Trophoblast cell (in vitro differentiated cells and primary cell): Measurements from ENCODE around the gene FBXW4.
A peak's percentile ranks its signal among the peaks of the same experiment; 100 is the strongest.

Experiments used
- DNase-seq, 2 donors: peaks; one replicate each; pipeline ENCODE4 v3.0.0-alpha.2; 2016
- H2AFZ ChIP-seq: 2 replicates; pipeline ENCODE4 v1.6.1; 2013; ENCODE audit warnings: low read length, moderate library complexity, mild to moderate bottlenecking; ENCODE audit not compliant: insufficient read depth, poor library complexity
- H2AK5ac ChIP-seq: 2 replicates; pipeline ENCODE4 v1.6.1; 2013; ENCODE audit warnings: mild to moderate bottlenecking, low read length
- H2BK120ac ChIP-seq: 2 replicates; pipeline ENCODE4 v1.6.1; 2013; ENCODE audit warnings: low read length, mild to moderate bottlenecking, moderate library complexity; ENCODE audit not compliant: insufficient read depth, poor library complexity
- H2BK12ac ChIP-seq: 2 replicates; pipeline ENCODE4 v1.6.1; 2013; ENCODE audit warnings: mild to moderate bottlenecking, low read length, moderate library complexity
- H2BK5ac ChIP-seq: 2 replicates; pipeline ENCODE4 v1.6.1; 2013; ENCODE audit warnings: low read length, low read depth, moderate library complexity, mild to moderate bottlenecking; ENCODE audit not compliant: poor library complexity
- H3K14ac ChIP-seq: 2 replicates; pipeline ENCODE4 v1.6.1; 2013; ENCODE audit warnings: mild to moderate bottlenecking, low read length
- H3K18ac ChIP-seq: 2 replicates; pipeline ENCODE4 v1.6.1; 2013; ENCODE audit warnings: mild to moderate bottlenecking, low read length
- H3K23ac ChIP-seq: 2 replicates; pipeline ENCODE4 v1.6.1; 2013; ENCODE audit warnings: low read length
- H3K27ac ChIP-seq: 2 replicates; pipeline ENCODE4 v1.5.1; 2013; ENCODE audit warnings: low read depth, mild to moderate bottlenecking, inconsistent platforms, low read length, moderate library complexity
- H3K27me3 ChIP-seq: 2 replicates; pipeline ENCODE4 v1.6.1; 2013; ENCODE audit warnings: inconsistent platforms, mild to moderate bottlenecking, low read length, moderate library complexity; ENCODE audit not compliant: insufficient read depth
- H3K36me3 ChIP-seq, 2 experiments: 1 replicate in 1 of 2; 2 replicates in 1 of 2; pipeline ENCODE4 v1.6.1; 2013; ENCODE audit warnings: low read length in 2 of 2, mild to moderate bottlenecking in 2 of 2, moderate library complexity in 1 of 2; ENCODE audit not compliant: insufficient read depth in 2 of 2, control insufficient read depth in 1 of 2
- H3K4ac ChIP-seq: 2 replicates; pipeline ENCODE4 v1.6.1; 2013; ENCODE audit warnings: low read depth, mild to moderate bottlenecking, low read length, moderate library complexity
- H3K4me1 ChIP-seq, 2 experiments: 1 replicate in 1 of 2; 2 replicates in 1 of 2; pipeline ENCODE4 v1.6.1; 2013; ENCODE audit warnings: low read length in 2 of 2, mild to moderate bottlenecking in 2 of 2, moderate library complexity in 1 of 2; ENCODE audit not compliant: insufficient read depth in 2 of 2, control insufficient read depth in 1 of 2
- H3K4me2 ChIP-seq: 2 replicates; pipeline ENCODE4 v1.6.1; 2013; ENCODE audit warnings: inconsistent platforms, mild to moderate bottlenecking, low read length, moderate library complexity
- H3K4me3 ChIP-seq: 2 replicates; pipeline ENCODE4 v1.5.1; 2013; ENCODE audit warnings: mild to moderate bottlenecking, low read depth, low read length, inconsistent platforms
- H3K79me1 ChIP-seq: one replicate; pipeline ENCODE4 v1.6.1; 2013; ENCODE audit warnings: low read length
- H3K79me2 ChIP-seq: 2 replicates; pipeline ENCODE4 v1.6.1; 2013; ENCODE audit warnings: low read length, mild to moderate bottlenecking; ENCODE audit not compliant: control insufficient read depth, insufficient read depth, poor library complexity
- H3K9ac ChIP-seq: 2 replicates; pipeline ENCODE4 v1.6.1; 2013; ENCODE audit warnings: mild to moderate bottlenecking, low read length
- H3K9me3 ChIP-seq: 2 replicates; pipeline ENCODE4 v1.6.1; 2013; ENCODE audit warnings: low read depth, mild to moderate bottlenecking, control low read depth, inconsistent platforms, low read length; ENCODE audit not compliant: insufficient read depth
- H4K12ac ChIP-seq: 2 replicates; pipeline ENCODE4 v1.6.1; 2013; ENCODE audit warnings: low read depth, mild to moderate bottlenecking, low read length, moderate library complexity
- H4K8ac ChIP-seq: 2 replicates; pipeline ENCODE4 v1.6.1; 2013; ENCODE audit warnings: low read depth, mild to moderate bottlenecking, low read length, moderate library complexity
- H4K91ac ChIP-seq: one replicate; pipeline ENCODE4 v1.6.1; 2013; ENCODE audit warnings: low read depth, mild to moderate bottlenecking, low read length, moderate library complexity
- WGBS: extraction: QIAGEN DNeasy Blood & Tissue Kit; methylation state at CpG from one replicate; pipeline ENCODE4 v1.1.7; 2013; ENCODE audit warnings: missing lambda C conversion rate; ENCODE audit not compliant: insufficient read length, insufficient coverage; ENCODE audit errors: extremely low coverage; 5-methylcytosine and 5-hydroxymethylcytosine counted together

The FBXW4 gene

GRCh38 chr10:101675115-101675514 is 19.9 kb downstream of the FBXW4 start:
- DNase-seq: no peak
- peaks cover 1% of the 10 kb centered on the region for H3K9me3 ChIP-seq
- H3K14ac ChIP-seq: no peak overlapping the region
- no peak overlapping the region for H4K91ac ChIP-seq
- no peaks in the 10 kb centered on the region for H3K79me1 ChIP-seq
- H2BK120ac ChIP-seq: no peak overlapping the region
- H4K12ac ChIP-seq: no peak overlapping the region
- H4K8ac ChIP-seq: no peak overlapping the region
- no peaks in the 10 kb centered on the region for H3K79me2 ChIP-seq
- no CpG with 5 or more reads among the region's 2 CpGs for WGBS
- H3K4ac ChIP-seq: no peak overlapping the region
- H2AFZ ChIP-seq: no peak overlapping the region
- H3K4me1 ChIP-seq: no peaks in the 10 kb centered on the region
- peak overlapping the region; percentile 72 for H3K9ac ChIP-seq
- H3K23ac ChIP-seq: no peak overlapping the region
- H3K27me3 ChIP-seq: no peaks in the 10 kb centered on the region
- H3K36me3 ChIP-seq: peaks cover 11 to 25% of the 10 kb centered on the region in 2 experiments
- no peak overlapping the region for H2BK12ac ChIP-seq
- no peak overlapping the region for H2AK5ac ChIP-seq
- no peak overlapping the region for H3K4me2 ChIP-seq
- no peak overlapping the region for H3K18ac ChIP-seq
- no peak overlapping the region for H3K4me3 ChIP-seq
- H3K27ac ChIP-seq: no peak overlapping the region
- no peak overlapping the region for H2BK5ac ChIP-seq

- no peak overlapping the region for H3K4ac ChIP-seq
- no CpG with 5 or more reads among the region's 6 CpGs for WGBS
- H4K91ac ChIP-seq: no peak overlapping the region
These were observed 22.4 kb downstream of the FBXW4 start for GRCh38 chr10:101672536-101672935.

GRCh38 chr10:101671453-101671852 is 23.5 kb downstream of the FBXW4 start:
- Histone ChIP-seq H3K14ac (no peak overlapping the region), H3K4me2 (no peak overlapping the region), H2BK12ac (no peak overlapping the region), H3K9ac (no peak overlapping the region), H3K18ac (no peak overlapping the region), H3K9me3 (peaks cover 1% of the 10 kb centered on the region), H2AK5ac (no peak overlapping the region), H2AFZ (no peak overlapping the region), H3K36me3 (peaks cover 15 to 29% of the 10 kb centered on the region in 2 experiments), H2BK5ac (no peak overlapping the region), H3K27me3 (no peaks in the 10 kb centered on the region), H2BK120ac (no peak overlapping the region), H3K4me3 (no peak overlapping the region), H3K79me2 (no peaks in the 10 kb centered on the region), H4K12ac (no peak overlapping the region), H3K4me1 (peaks cover 5 to 7% of the 10 kb centered on the region in 2 experiments), H3K4ac (no peak overlapping the region), H3K27ac (no peak overlapping the region), H4K8ac (no peak overlapping the region), H4K91ac (no peak overlapping the region), H3K79me1 (no peaks in the 10 kb centered on the region), H3K23ac (no peak overlapping the region)
- WGBS: no CpG with 5 or more reads among the region's 1 CpG
- peak in 1 of 2 donors; percentile 60 for DNase-seq

More at GRCh38 chr10:101672536-101672935, 22.4 kb downstream of the FBXW4 start:
- H2AFZ ChIP-seq: no peak overlapping the region
- no peak overlapping the region for H3K4me3 ChIP-seq
- peaks cover 1% of the 10 kb centered on the region for H3K9me3 ChIP-seq
- H3K27me3 ChIP-seq: no peaks in the 10 kb centered on the region
- no peak overlapping the region for H2BK5ac ChIP-seq
- H3K9ac ChIP-seq: no peak overlapping the region
- H4K12ac ChIP-seq: no peak overlapping the region
- H3K23ac ChIP-seq: no peak overlapping the region
- no peak overlapping the region for H3K4me2 ChIP-seq
- H3K27ac ChIP-seq: no peak overlapping the region
- H2BK120ac ChIP-seq: no peak overlapping the region
- H4K8ac ChIP-seq: no peak overlapping the region
- no peak overlapping the region for H2AK5ac ChIP-seq
- H3K14ac ChIP-seq: no peak overlapping the region
- H3K4me1 ChIP-seq: peaks cover 5 to 7% of the 10 kb centered on the region in 2 experiments
- H3K36me3 ChIP-seq: peaks cover 13 to 27% of the 10 kb centered on the region in 2 experiments
- no peak overlapping the region for H2BK12ac ChIP-seq
- no peak overlapping the region for H3K18ac ChIP-seq
- H3K79me1 ChIP-seq: no peaks in the 10 kb centered on the region
- no peak for DNase-seq
- H3K79me2 ChIP-seq: no peaks in the 10 kb centered on the region

GRCh38 chr10:101670635-101671034 is 24.3 kb downstream of the FBXW4 start:
- no peak overlapping the region for H2AK5ac ChIP-seq
- H4K91ac ChIP-seq: no peak overlapping the region
- H3K23ac ChIP-seq: no peak overlapping the region
- H3K4me1 ChIP-seq: peaks cover 5 to 7% of the 10 kb centered on the region in 2 experiments
- peaks cover 13 to 34% of the 10 kb centered on the region in 2 experiments for H3K36me3 ChIP-seq
- H2AFZ ChIP-seq: no peak overlapping the region
- no peak overlapping the region for H3K4me2 ChIP-seq
- H3K9ac ChIP-seq: no peak overlapping the region
- H3K27ac ChIP-seq: no peak overlapping the region
- H3K18ac ChIP-seq: no peak overlapping the region
- H3K14ac ChIP-seq: no peak overlapping the region
- H3K9me3 ChIP-seq: peaks cover 1% of the 10 kb centered on the region
- no peak overlapping the region for H3K4me3 ChIP-seq
- no peak overlapping the region for H3K4ac ChIP-seq
- no peaks in the 10 kb centered on the region for H3K79me1 ChIP-seq
- no peak for DNase-seq
- H3K27me3 ChIP-seq: no peaks in the 10 kb centered on the region
- H4K12ac ChIP-seq: no peak overlapping the region
- no peak overlapping the region for H2BK12ac ChIP-seq
- no peak overlapping the region for H2BK120ac ChIP-seq
- no peak overlapping the region for H2BK5ac ChIP-seq
- no peaks in the 10 kb centered on the region for H3K79me2 ChIP-seq
- no peak overlapping the region for H4K8ac ChIP-seq
